Aorta (tissue), 5 donors: ENCODE results near the gene KSR2. TPM values are rescaled to one million over a fixed set of nuclear protein-coding genes. Genes with fewer than 3 reads are reported as not detected.

Experiments used
- ATAC-seq: fragments of 200-7000 bp; cut with Tn5 transposase; one replicate; pipeline ENCODE4 v1.9.1; 2022; ENCODE audit warnings: moderate library complexity; ENCODE audit not compliant: low FRiP score
- DNase-seq, 2 donors: peaks; one replicate each; pipeline ENCODE4 v3.0.0-alpha.2; 2020
- H3K27ac ChIP-seq, 2 donors: one replicate each; pipeline ENCODE4 v1.5.1; 2013; ENCODE audit warnings: low read length in 2 of 2, mild to moderate bottlenecking in 2 of 2, moderate library complexity in 2 of 2, control low read depth in 1 of 2, inconsistent platforms in 1 of 2, low read depth in 1 of 2
- H3K27me3 ChIP-seq, 2 donors: one replicate each; pipeline ENCODE4 v1.6.1; 2013; ENCODE audit warnings: control low read depth in 1 of 2, low read length in 1 of 2, mild to moderate bottlenecking in 1 of 2, moderate library complexity in 1 of 2; ENCODE audit not compliant: insufficient read depth in 2 of 2, control insufficient read depth in 1 of 2
- H3K36me3 ChIP-seq, 2 donors: one replicate each; pipeline ENCODE4 v1.6.1; 2013; ENCODE audit warnings: control low read depth in 1 of 2, low read length in 1 of 2, mild to moderate bottlenecking in 1 of 2; ENCODE audit not compliant: insufficient read depth in 2 of 2, control insufficient read depth in 1 of 2
- H3K4me1 ChIP-seq, 2 donors: one replicate each; pipeline ENCODE4 v1.6.1; 2013; ENCODE audit warnings: low read length in 2 of 2, control low read depth in 1 of 2, mild to moderate bottlenecking in 1 of 2, moderate library complexity in 1 of 2; ENCODE audit not compliant: insufficient read depth in 2 of 2, control insufficient read depth in 1 of 2
- H3K4me3 ChIP-seq, 2 donors: one replicate each; pipeline ENCODE4 v1.5.1; 2013; ENCODE audit warnings: low read length in 2 of 2, control low read depth in 1 of 2, mild to moderate bottlenecking in 1 of 2
- H3K9me3 ChIP-seq: one replicate; pipeline ENCODE4 v1.6.1; 2013; ENCODE audit warnings: mild to moderate bottlenecking, low read length; ENCODE audit not compliant: control insufficient read depth
- WGBS, 2 donors: extraction: QIAGEN DNeasy Blood & Tissue Kit; methylation state at CpG; one replicate each; pipeline ENCODE4 v1.1.7; 2013; 5-methylcytosine and 5-hydroxymethylcytosine counted together
- intact Hi-C, 2 donors: fragments of 100-400 bp; cut with DNase I; formaldehyde crosslinking; loops; one replicate each; pipeline versions ENCODE4 v1.14.2 to v1.15.0; 2022
- polyA plus RNA-seq, 2 donors: library from polyadenylated mRNA; stranded (reverse); fragments of 200-250 nt; gene quantifications; one replicate each; pipeline ENCODE4 v1.2.3, GENCODE V29; 2013
- total RNA-seq, 2 donors: library from RNA; stranded (reverse); fragmentation: NEBNext Ultra II Directional; extraction: Animal tissue kit (Norgen Biotek cat#: 25700); gene quantifications; one replicate each; pipeline ENCODE4 v1.2.1, GENCODE V29; 2021
- donor health status: healthy with polysubstance abuse.
- donor health status: Bipolar disorder and iron deficiency.
- donor health status: DM: no; HTN: no; CAD: no.
- donor health status: DM: no; HTN: no; CAD: no.
- donor health status: DM: yes; HTN: yes; CAD: no.

KSR2 gene
- total and polyA plus RNA-seq, 4 donors = not detected

GRCh38 chr12:117622741-117623140, 346.0 kb downstream of the KSR2 start:
- intact Hi-C loops = no loop called here
- no peaks in the 10 kb centered on the region for H3K4me1 ChIP-seq
- ATAC-seq (no peak), DNase-seq (no peak)
- 86 to 93% methylated on average over 1 of the region's 1 CpG for WGBS, 2 donors
- H3K9me3 ChIP-seq = no peaks in the 10 kb centered on the region
- H3K36me3 ChIP-seq = no peaks in the 10 kb centered on the region
- H3K27ac ChIP-seq = no peak overlapping the region
- no peaks in the 10 kb centered on the region for H3K27me3 ChIP-seq
- no peak overlapping the region for H3K4me3 ChIP-seq

GRCh38 chr12:117622087-117622486, 346.7 kb downstream of the KSR2 start:
- ATAC-seq = no peak
- intact Hi-C loops = no loop called here

GRCh38 chr12:117607778-117608177, 361.0 kb downstream of the KSR2 start:
- Histone ChIP-seq H3K27ac (no peak overlapping the region), H3K4me1 (no peaks in the 10 kb centered on the region), H3K27me3 (no peaks in the 10 kb centered on the region), H3K4me3 (no peak overlapping the region), H3K36me3 (no peaks in the 10 kb centered on the region), H3K9me3 (no peaks in the 10 kb centered on the region)
- ATAC-seq = no peak
- intact Hi-C loops = no loop called here
- 60 to 64% methylated on average over 7 of the region's 7 CpGs for whole genome bisulfite sequencing, 2 donors
- DNase-seq = no peak

More at GRCh38 chr12:117622087-117622486, 346.7 kb downstream of the KSR2 start:
- H3K27ac ChIP-seq = no peak overlapping the region
- H3K4me1 ChIP-seq = no peaks in the 10 kb centered on the region
- no peaks in the 10 kb centered on the region for H3K9me3 ChIP-seq
- H3K27me3 ChIP-seq = no peaks in the 10 kb centered on the region
- H3K36me3 ChIP-seq = no peaks in the 10 kb centered on the region
- DNase-seq = no peak
- no peak overlapping the region for H3K4me3 ChIP-seq

- Histone ChIP-seq H3K27me3 (no peaks in the 10 kb centered on the region), H3K4me1 (no peaks in the 10 kb centered on the region), H3K27ac (no peak overlapping the region), H3K4me3 (no peak overlapping the region), H3K36me3 (no peaks in the 10 kb centered on the region), H3K9me3 (no peaks in the 10 kb centered on the region)
- WGBS, 2 donors = 60 to 61% methylated on average over 5 of the region's 5 CpGs
- ATAC-seq (no peak), DNase-seq (no peak)
- intact Hi-C loops = no loop called here
These were observed 361.8 kb downstream of the KSR2 start for GRCh38 chr12:117606945-117607344.

- no peaks in the 10 kb centered on the region for H3K27me3 ChIP-seq
- ATAC-seq (no peak), DNase-seq (no peak)
- H3K36me3 ChIP-seq = no peaks in the 10 kb centered on the region
- H3K9me3 ChIP-seq = no peaks in the 10 kb centered on the region
- intact Hi-C loops = no loop called here
- H3K4me3 ChIP-seq = no peak overlapping the region
- no peaks in the 10 kb centered on the region for H3K4me1 ChIP-seq
- no peak overlapping the region for H3K27ac ChIP-seq
These were observed 362.8 kb downstream of the KSR2 start for GRCh38 chr12:117606024-117606423.

GRCh38 chr12:117603316-117604113, 365.3 kb downstream of the KSR2 start:
- Histone ChIP-seq H3K4me3 (no peak overlapping the region), H3K36me3 (no peaks in the 10 kb centered on the region), H3K27ac (no peak overlapping the region), H3K27me3 (no peaks in the 10 kb centered on the region), H3K9me3 (no peaks in the 10 kb centered on the region), H3K4me1 (no peaks in the 10 kb centered on the region)
- intact Hi-C loops = no loop called here
- ATAC-seq (no peak), DNase-seq (no peak)
- 34 to 35% methylated on average over 4 of the region's 4 CpGs for WGBS, 2 donors

GRCh38 chr12:117599849-117600248, 368.9 kb downstream of the KSR2 start:
- Histone ChIP-seq H3K27ac (no peak overlapping the region), H3K4me3 (no peak overlapping the region), H3K9me3 (no peaks in the 10 kb centered on the region), H3K36me3 (no peaks in the 10 kb centered on the region), H3K27me3 (no peaks in the 10 kb centered on the region), H3K4me1 (no peaks in the 10 kb centered on the region)
- DNase-seq (no peak), ATAC-seq (no peak)
- intact Hi-C loops = no loop called here
- WGBS, 2 donors = 72 to 75% methylated on average over 5 of the region's 5 CpGs

- H3K36me3 ChIP-seq = no peaks in the 10 kb centered on the region
- intact Hi-C loops = no loop called here
These were observed 371.8 kb downstream of the KSR2 start for GRCh38 chr12:117596968-117597367.

GRCh38 chr12:117595751-117596150, 373.0 kb downstream of the KSR2 start:
- 76 to 79% methylated on average over 1 of the region's 1 CpG for WGBS, 2 donors
- Histone ChIP-seq H3K36me3 (no peaks in the 10 kb centered on the region), H3K4me1 (no peaks in the 10 kb centered on the region), H3K27ac (no peak overlapping the region), H3K9me3 (peaks cover 5% of the 10 kb centered on the region), H3K27me3 (no peaks in the 10 kb centered on the region), H3K4me3 (no peak overlapping the region)
- DNase-seq = no peak
- no peak for ATAC-seq
- intact Hi-C loops = no loop called here

More at GRCh38 chr12:117596968-117597367, 371.8 kb downstream of the KSR2 start:
- H3K27me3 ChIP-seq = no peaks in the 10 kb centered on the region
- H3K4me1 ChIP-seq = no peaks in the 10 kb centered on the region
- ATAC-seq (no peak), DNase-seq (no peak)
- no peak overlapping the region for H3K27ac ChIP-seq
- WGBS, 2 donors = 62 to 69% methylated on average over 6 of the region's 6 CpGs
- no peaks in the 10 kb centered on the region for H3K9me3 ChIP-seq
- no peak overlapping the region for H3K4me3 ChIP-seq
